ENCODE results near the gene TMEM158.

Gene TMEM158

GRCh38 chr3:45198264-45199260 is 27.5 kb downstream of the TMEM158 start:
- no peak for DNase-seq

GRCh38 chr3:45194791-45195190 is 31.3 kb downstream of the TMEM158 start:
- no peak for DNase-seq

- no peak for DNase-seq
Observed at GRCh38 chr3:45191924-45192417, 34.1 kb downstream of the TMEM158 start.

- no peak for DNase-seq
Observed at GRCh38 chr3:45191424-45191823, 34.7 kb downstream of the TMEM158 start.

- DNase-seq, result no peak
Observed at GRCh38 chr3:45188719-45189659, 37.1 kb downstream of the TMEM158 start.

GRCh38 chr3:45187694-45188141 is 38.4 kb downstream of the TMEM158 start:
- DNase-seq, result no peak

GRCh38 chr3:45186871-45187270 is 39.2 kb downstream of the TMEM158 start:
- no peak for DNase-seq

GRCh38 chr3:45185461-45185860 is 40.6 kb downstream of the TMEM158 start:
- no peak for DNase-seq

GRCh38 chr3:45185052-45185451 is 41.0 kb downstream of the TMEM158 start:
- no peak for DNase-seq

- no peak for DNase-seq
Observed at GRCh38 chr3:45183872-45184262, 42.2 kb downstream of the TMEM158 start.

GRCh38 chr3:45182915-45183871 is 42.9 kb downstream of the TMEM158 start:
- DNase-seq, result no peak

- no peak for DNase-seq
Observed at GRCh38 chr3:45181496-45181895, 44.6 kb downstream of the TMEM158 start.

GRCh38 chr3:45180899-45181298 is 45.2 kb downstream of the TMEM158 start:
- DNase-seq, result no peak

- no peak for DNase-seq
Observed at GRCh38 chr3:45180051-45180450, 46.0 kb downstream of the TMEM158 start.

- DNase-seq, result no peak
Observed at GRCh38 chr3:45179163-45179562, 46.9 kb downstream of the TMEM158 start.

GRCh38 chr3:45178183-45179023 is 47.7 kb downstream of the TMEM158 start:
- no peak for DNase-seq

GRCh38 chr3:45176912-45177311 is 49.2 kb downstream of the TMEM158 start:
- DNase-seq, result no peak

Measured in hippocampal formation (tissue), 2 donors.